NB4 (cell line): ENCODE data around the gene TPSD1.

Experiments used
- DNase-seq: peaks from one replicate; pipeline ENCODE4 v3.0.0; 2010; ENCODE audit warnings: low read depth
- H3K4me3 ChIP-seq: one replicate; pipeline ENCODE4 v1.5.1; 2011; ENCODE audit warnings: mild to moderate bottlenecking, low read depth, low read length, moderate library complexity
- MYC ChIP-seq: IDR thresholded peaks from 2 replicates; pipeline ENCODE4 v1.6.1; 2011; ENCODE audit warnings: low read depth, low read length
- POLR2A ChIP-seq: IDR thresholded peaks from 2 replicates; pipeline ENCODE4 v1.6.1; 2011; ENCODE audit warnings: mild to moderate bottlenecking; ENCODE audit not compliant: insufficient read length; ENCODE audit errors: extremely low read depth
- TF ChIP-seq, protein P1 (sequence below): IDR thresholded peaks from 2 replicates; pipeline ENCODE4 v1.6.1; 2011; ENCODE audit warnings: low read depth, low read length
- TF ChIP-seq, protein P2 (sequence below): IDR thresholded peaks from one replicate; pipeline ENCODE4 v1.5.1; 2012; ENCODE audit warnings: low read depth, low read length

TPSD1 gene

DNA sequence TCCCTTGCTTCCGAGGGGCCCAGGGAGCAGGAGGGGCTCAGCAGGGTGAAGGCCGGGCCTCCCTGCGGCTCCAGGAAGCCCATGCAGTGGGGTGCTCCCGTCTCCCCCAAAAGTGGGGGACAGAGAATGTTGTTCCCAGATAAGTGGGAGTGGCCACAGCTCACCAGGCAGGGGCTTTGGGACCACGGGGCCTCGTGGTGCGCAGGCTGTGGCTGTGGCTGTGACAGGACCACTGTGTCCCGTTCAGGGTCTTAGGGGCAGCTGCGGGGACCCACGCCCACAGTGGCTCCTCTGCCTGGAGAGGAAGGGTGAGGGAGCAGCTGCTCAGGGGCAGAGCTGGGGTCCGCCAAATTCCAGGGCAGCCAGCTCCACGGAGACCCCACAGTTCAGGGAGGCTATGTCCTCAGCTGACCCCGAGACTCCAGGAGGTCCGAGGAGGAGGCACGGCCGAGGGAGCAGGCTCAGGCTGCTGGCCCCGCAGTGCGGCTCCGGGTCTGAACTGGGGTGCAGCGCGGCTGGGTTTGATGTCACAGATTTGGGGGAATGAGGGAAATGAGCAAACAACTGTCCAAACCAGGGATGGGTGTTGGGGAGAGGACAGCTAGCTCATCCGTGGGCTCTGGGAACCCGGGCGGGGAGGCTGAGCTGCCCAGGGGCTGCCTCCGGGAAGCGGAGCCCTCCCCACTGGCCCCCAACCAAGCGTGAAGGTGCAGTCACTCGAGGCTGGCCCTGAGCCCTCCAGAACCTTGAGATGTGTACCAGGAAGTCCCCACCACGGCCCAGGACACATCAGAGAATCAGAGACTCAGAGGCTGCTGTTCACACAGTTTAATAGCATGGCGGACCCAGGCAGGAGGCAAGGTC lies 23.4 kb downstream of the TPSD1 start:
- no peak for DNase-seq
- H3K4me3 ChIP-seq = no peak overlapping the region
- TF ChIP-seq, protein P1, sequence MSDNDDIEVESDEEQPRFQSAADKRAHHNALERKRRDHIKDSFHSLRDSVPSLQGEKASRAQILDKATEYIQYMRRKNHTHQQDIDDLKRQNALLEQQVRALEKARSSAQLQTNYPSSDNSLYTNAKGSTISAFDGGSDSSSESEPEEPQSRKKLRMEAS = no peak
- TF ChIP-seq, protein P2, sequence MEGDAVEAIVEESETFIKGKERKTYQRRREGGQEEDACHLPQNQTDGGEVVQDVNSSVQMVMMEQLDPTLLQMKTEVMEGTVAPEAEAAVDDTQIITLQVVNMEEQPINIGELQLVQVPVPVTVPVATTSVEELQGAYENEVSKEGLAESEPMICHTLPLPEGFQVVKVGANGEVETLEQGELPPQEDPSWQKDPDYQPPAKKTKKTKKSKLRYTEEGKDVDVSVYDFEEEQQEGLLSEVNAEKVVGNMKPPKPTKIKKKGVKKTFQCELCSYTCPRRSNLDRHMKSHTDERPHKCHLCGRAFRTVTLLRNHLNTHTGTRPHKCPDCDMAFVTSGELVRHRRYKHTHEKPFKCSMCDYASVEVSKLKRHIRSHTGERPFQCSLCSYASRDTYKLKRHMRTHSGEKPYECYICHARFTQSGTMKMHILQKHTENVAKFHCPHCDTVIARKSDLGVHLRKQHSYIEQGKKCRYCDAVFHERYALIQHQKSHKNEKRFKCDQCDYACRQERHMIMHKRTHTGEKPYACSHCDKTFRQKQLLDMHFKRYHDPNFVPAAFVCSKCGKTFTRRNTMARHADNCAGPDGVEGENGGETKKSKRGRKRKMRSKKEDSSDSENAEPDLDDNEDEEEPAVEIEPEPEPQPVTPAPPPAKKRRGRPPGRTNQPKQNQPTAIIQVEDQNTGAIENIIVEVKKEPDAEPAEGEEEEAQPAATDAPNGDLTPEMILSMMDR = no peak
- no peak for TF ChIP-seq MYC

DNA sequence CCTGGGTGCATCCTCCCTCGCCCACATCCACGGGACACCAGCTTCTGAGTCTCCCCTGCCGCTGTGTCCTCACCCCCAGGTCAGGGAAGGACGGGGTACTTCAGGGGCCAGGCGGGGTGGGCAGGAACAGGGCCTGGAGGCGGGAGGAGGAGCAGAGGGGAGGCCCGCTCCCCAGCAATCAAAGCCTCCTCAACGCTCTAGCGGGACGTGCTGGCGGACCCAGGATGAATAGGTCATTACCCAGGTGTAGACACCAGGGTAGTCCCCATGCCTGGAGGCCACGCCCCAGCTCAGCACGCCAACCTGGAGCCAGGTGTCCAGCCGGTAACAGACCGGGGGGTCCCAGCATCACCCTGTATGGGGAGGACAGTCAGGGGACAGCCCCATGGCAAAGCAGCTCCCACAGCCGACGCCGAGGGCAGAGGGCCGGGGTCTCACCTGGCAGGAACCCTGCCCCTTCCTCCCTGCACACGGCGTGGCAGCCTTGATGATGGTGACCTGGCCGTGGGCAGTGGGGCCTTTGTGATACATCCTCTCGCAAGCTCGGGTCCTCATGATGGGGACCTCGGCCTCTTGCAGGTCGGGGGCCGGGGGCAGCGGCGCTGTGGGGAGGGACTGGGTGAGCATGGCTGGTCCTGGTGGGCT lies 24.2 kb downstream of the TPSD1 start:
- no peak overlapping the region for H3K4me3 ChIP-seq
- TF ChIP-seq MYC = no peak
- TF ChIP-seq, protein P2 = no peak
- no peak for TF ChIP-seq POLR2A
- TF ChIP-seq, protein P1 = no peak
- DNase-seq = no peak

DNA sequence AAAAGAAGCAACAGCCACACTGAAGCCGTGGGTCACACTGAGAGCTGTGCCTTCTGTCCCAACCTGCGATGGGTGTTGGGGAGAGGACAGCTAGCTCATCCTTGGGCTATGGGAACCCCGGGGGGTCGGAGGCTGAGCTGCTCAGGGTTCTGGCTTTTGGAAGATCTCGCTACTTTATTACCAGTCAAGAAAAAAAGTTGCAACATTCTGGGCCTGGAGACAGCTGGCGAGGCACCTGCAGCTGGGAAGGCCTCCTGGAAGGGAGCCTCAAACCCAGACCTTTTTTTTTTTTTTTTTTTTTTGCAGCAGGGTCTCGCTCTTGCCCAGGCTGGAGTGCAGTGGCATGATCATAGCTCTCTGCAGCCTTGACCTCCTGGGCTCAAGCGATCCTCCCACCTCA lies 24.9 kb downstream of the TPSD1 start:
- H3K4me3 ChIP-seq = no peak overlapping the region
- TF ChIP-seq POLR2A = no peak
- TF ChIP-seq MYC = no peak
- TF ChIP-seq, protein P2 = no peak
- TF ChIP-seq, protein P1 = no peak
- no peak for DNase-seq

DNA sequence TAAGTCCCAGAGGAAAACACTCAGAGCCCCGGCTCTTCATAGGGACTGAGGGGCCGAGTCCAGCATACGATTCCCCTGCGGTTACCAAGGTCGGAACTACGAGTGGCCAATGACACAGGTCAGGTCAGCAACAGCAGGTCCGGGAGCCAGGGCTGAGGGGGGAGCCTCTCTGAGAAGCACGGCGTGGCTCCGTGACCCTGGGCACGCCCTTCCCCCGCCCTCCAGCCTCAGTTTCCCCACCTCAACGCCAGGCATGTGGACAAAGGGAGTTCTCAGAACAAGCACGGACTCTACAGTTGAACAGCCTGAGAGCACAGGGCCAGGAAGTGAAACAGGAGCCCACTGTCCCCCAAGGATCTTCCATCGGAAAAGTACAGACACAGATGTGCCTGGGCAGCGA lies 25.6 kb downstream of the TPSD1 start:
- no peak for DNase-seq
- TF ChIP-seq POLR2A = no peak
- no peak for TF ChIP-seq MYC
- TF ChIP-seq, protein P1 = no peak
- TF ChIP-seq, protein P2 = no peak
- H3K4me3 ChIP-seq = no peak overlapping the region

DNA sequence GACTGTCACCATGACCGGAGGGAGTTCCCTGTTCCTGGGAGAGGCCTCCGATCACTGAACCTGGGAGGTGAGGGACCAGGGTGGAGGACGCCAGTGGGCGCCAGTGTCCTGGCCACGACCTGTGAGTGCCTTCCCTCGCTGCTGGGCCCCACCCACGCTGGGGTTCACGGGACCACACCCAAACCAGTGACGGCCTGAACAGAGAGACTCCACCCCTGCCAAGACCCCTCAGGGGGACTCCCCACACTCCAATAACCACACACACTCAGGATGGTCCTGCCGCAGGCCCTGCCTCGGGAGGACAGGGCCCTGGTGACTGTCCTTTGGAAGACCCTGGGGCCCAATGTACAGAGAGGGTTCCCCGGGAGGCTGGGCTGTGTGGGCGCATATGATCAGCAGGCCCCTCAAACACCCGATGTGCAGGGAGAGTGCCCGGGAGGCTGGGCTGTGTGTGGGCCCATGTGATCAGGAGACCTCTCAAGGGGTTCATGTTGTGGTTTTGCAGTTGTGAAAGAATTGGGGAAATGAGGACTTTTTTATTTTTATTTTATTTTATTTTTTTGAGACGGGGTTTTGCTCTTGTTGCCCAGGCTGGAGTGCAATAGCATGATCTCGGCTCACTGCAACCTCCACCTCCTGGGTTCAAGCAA lies 26.6 kb downstream of the TPSD1 start:
- DNase-seq = peak; percentile 53

More for the DNA sequence above, 26.6 kb downstream of the TPSD1 start:
- TF ChIP-seq, protein P1 = no peak
- TF ChIP-seq, protein P2 = no peak
- TF ChIP-seq POLR2A (no peak), MYC (no peak)
- no peak overlapping the region for H3K4me3 ChIP-seq
